Measurements from ENCODE around the gene GPR142.

GRCh38 chr17:74390680-74391653, 23.7 kb downstream of the GPR142 start:
- TF ChIP-seq CTCF (IDR thresholded peaks at IDR 0.05) (no peak), POLR2AphosphoS5 (IDR thresholded peaks at IDR 0.05) (no peak)

Measured in suprapubic skin (tissue), 3 donors.